ENCODE results near the gene ASB8. TPM values are rescaled to one million over a fixed set of nuclear protein-coding genes. Genes with fewer than 3 reads are reported as not detected.
A peak's percentile ranks its signal among the peaks of the same experiment; 100 is the strongest.

The ASB8 gene
- total RNA-seq, 4 donors from 2014 or later, result 32.1 to 40.9 (median 36.2) TPM

GRCh38 chr12:48182631-48183030 is 25.3 kb upstream of the ASB8 start:
- TF ChIP-seq, protein P1, sequence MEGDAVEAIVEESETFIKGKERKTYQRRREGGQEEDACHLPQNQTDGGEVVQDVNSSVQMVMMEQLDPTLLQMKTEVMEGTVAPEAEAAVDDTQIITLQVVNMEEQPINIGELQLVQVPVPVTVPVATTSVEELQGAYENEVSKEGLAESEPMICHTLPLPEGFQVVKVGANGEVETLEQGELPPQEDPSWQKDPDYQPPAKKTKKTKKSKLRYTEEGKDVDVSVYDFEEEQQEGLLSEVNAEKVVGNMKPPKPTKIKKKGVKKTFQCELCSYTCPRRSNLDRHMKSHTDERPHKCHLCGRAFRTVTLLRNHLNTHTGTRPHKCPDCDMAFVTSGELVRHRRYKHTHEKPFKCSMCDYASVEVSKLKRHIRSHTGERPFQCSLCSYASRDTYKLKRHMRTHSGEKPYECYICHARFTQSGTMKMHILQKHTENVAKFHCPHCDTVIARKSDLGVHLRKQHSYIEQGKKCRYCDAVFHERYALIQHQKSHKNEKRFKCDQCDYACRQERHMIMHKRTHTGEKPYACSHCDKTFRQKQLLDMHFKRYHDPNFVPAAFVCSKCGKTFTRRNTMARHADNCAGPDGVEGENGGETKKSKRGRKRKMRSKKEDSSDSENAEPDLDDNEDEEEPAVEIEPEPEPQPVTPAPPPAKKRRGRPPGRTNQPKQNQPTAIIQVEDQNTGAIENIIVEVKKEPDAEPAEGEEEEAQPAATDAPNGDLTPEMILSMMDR (IDR thresholded peaks at IDR 0.05), result no peak
- no peak for TF ChIP-seq EP300 (IDR thresholded peaks at IDR 0.05)
- TF ChIP-seq POLR2A (IDR thresholded peaks at IDR 0.05; ENCODE audit: low read depth), result no peak
- no peak for TF ChIP-seq POLR2AphosphoS5 (IDR thresholded peaks at IDR 0.05)
- no peaks in the 10 kb centered on the region for H3K9me3 ChIP-seq
- DNase-seq (ENCODE audit: extremely low spot score), result no peak
- 14% methylated on average over 7 of the region's 7 CpGs for WGBS
- intact Hi-C loops (cut with DNase I), result no loop called here
- no peaks in the 10 kb centered on the region for H3K36me3 ChIP-seq
- H3K27me3 ChIP-seq, result peaks cover 0 to 70% (median 24%) of the 10 kb centered on the region in 4 donors
- H3K27ac ChIP-seq (replicated peaks in 1 of 4), result no peak overlapping the region
- peaks cover 22 to 28% (median 25%) of the 10 kb centered on the region in 4 donors for H3K4me1 ChIP-seq
- H3K4me3 ChIP-seq, result peak overlapping the region; percentile 57 to 77 (median 62)

GRCh38 chr12:48180857-48181495 is 23.7 kb upstream of the ASB8 start:
- H3K27me3 ChIP-seq, result peaks cover 0 to 71% (median 24%) of the 10 kb centered on the region in 4 donors
- H3K27ac ChIP-seq (replicated peaks in 1 of 4), result no peak overlapping the region
- intact Hi-C loops (cut with DNase I), result no loop called here
- no peak overlapping the region for H3K4me3 ChIP-seq
- no peak for TF ChIP-seq POLR2A (IDR thresholded peaks at IDR 0.05; ENCODE audit: low read depth)
- TF ChIP-seq, protein P1 (IDR thresholded peaks at IDR 0.05), result no peak
- TF ChIP-seq POLR2AphosphoS5 (IDR thresholded peaks at IDR 0.05), result no peak
- no peak for TF ChIP-seq EP300 (IDR thresholded peaks at IDR 0.05)
- peaks cover 22 to 28% (median 25%) of the 10 kb centered on the region in 4 donors for H3K4me1 ChIP-seq
- no peaks in the 10 kb centered on the region for H3K9me3 ChIP-seq
- DNase-seq (ENCODE audit: extremely low spot score), result peak; percentile 14
- 85% methylated on average over 2 of the region's 2 CpGs for WGBS
- H3K36me3 ChIP-seq, result no peaks in the 10 kb centered on the region

- DNase-seq (ENCODE audit: extremely low spot score), result no peak
- no peak overlapping the region for H3K27ac ChIP-seq (replicated peaks in 1 of 4)
- no peak overlapping the region for H3K4me3 ChIP-seq
- H3K4me1 ChIP-seq, result peaks cover 22 to 28% (median 25%) of the 10 kb centered on the region in 4 donors
- TF ChIP-seq POLR2A (IDR thresholded peaks at IDR 0.05; ENCODE audit: low read depth) (no peak), POLR2AphosphoS5 (IDR thresholded peaks at IDR 0.05) (no peak), EP300 (IDR thresholded peaks at IDR 0.05) (no peak)
- TF ChIP-seq, protein P1 (IDR thresholded peaks at IDR 0.05), result no peak
- 88% methylated on average over 1 of the region's 1 CpG for WGBS
- no peaks in the 10 kb centered on the region for H3K36me3 ChIP-seq
- no peaks in the 10 kb centered on the region for H3K9me3 ChIP-seq
- H3K27me3 ChIP-seq, result peaks cover 0 to 67% (median 24%) of the 10 kb centered on the region in 4 donors
- intact Hi-C loops (cut with DNase I), result no loop called here
These were observed 23.1 kb upstream of the ASB8 start for GRCh38 chr12:48180424-48180823.

GRCh38 chr12:48179466-48179865 is 22.2 kb upstream of the ASB8 start:
- intact Hi-C loops (cut with DNase I), result no loop called here
- Histone ChIP-seq H3K27ac (replicated peaks in 1 of 4) (no peak overlapping the region), H3K9me3 (no peaks in the 10 kb centered on the region), H3K4me1 (peaks cover 19 to 23% (median 21%) of the 10 kb centered on the region in 4 donors), H3K36me3 (no peaks in the 10 kb centered on the region), H3K27me3 (peaks cover 0 to 57% (median 20%) of the 10 kb centered on the region in 4 donors), H3K4me3 (no peak overlapping the region)
- 90% methylated on average over 1 of the region's 1 CpG for WGBS
- no peak for DNase-seq (ENCODE audit: extremely low spot score)
- TF ChIP-seq POLR2A (IDR thresholded peaks at IDR 0.05; ENCODE audit: low read depth) (no peak), EP300 (IDR thresholded peaks at IDR 0.05) (no peak), POLR2AphosphoS5 (IDR thresholded peaks at IDR 0.05) (no peak)
- TF ChIP-seq, protein P1 (IDR thresholded peaks at IDR 0.05), result no peak

Measured in esophagus muscularis mucosa (tissue), 4 donors.